ENCODE measurements around the gene RTN4R. TPM values are rescaled to one million over a fixed set of nuclear protein-coding genes. Genes with fewer than 3 reads are reported as not detected.

The RTN4R gene
- total RNA-seq, 1 donor from 2014 or later: 1.3 TPM

GRCh38 chr22:20215742-20216141, 52.4 kb downstream of the RTN4R start:
- no peak for DNase-seq

- no peak for DNase-seq
These were observed 53.3 kb downstream of the RTN4R start for GRCh38 chr22:20214853-20215252.

- no peak for DNase-seq
These were observed 54.0 kb downstream of the RTN4R start for GRCh38 chr22:20213833-20214708.

- DNase-seq: no peak
These were observed 55.1 kb downstream of the RTN4R start for GRCh38 chr22:20212754-20213699.

- DNase-seq: no peak
These were observed 55.9 kb downstream of the RTN4R start for GRCh38 chr22:20211997-20212753.

- no peak for DNase-seq
These were observed 56.6 kb downstream of the RTN4R start for GRCh38 chr22:20211409-20211996.

- DNase-seq: no peak
These were observed 57.6 kb downstream of the RTN4R start for GRCh38 chr22:20210473-20211059.

- no peak for DNase-seq
These were observed 58.3 kb downstream of the RTN4R start for GRCh38 chr22:20209761-20210250.

- no peak for DNase-seq
These were observed 59.3 kb downstream of the RTN4R start for GRCh38 chr22:20208713-20209310.

GRCh38 chr22:20207277-20208025, 60.7 kb downstream of the RTN4R start:
- no peak for DNase-seq

- no peak for DNase-seq
These were observed 61.4 kb downstream of the RTN4R start for GRCh38 chr22:20206709-20207215.

- peak; percentile 21 for DNase-seq
These were observed 62.0 kb downstream of the RTN4R start for GRCh38 chr22:20205964-20206708.

- no peak for DNase-seq
These were observed 62.6 kb downstream of the RTN4R start for GRCh38 chr22:20205464-20205963.

- no peak for DNase-seq
These were observed 63.3 kb downstream of the RTN4R start for GRCh38 chr22:20204806-20205205.

GRCh38 chr22:20204311-20204710, 63.8 kb downstream of the RTN4R start:
- no peak for DNase-seq

- no peak for DNase-seq
These were observed 64.4 kb downstream of the RTN4R start for GRCh38 chr22:20203552-20204201.

GRCh38 chr22:20203142-20203551, 65.0 kb downstream of the RTN4R start:
- no peak for DNase-seq

GRCh38 chr22:20201837-20202392, 66.2 kb downstream of the RTN4R start:
- no peak for DNase-seq
